Kidney epithelial cell (primary cell): Measurements from ENCODE around the gene ITPKB. TPM values are rescaled to one million over a fixed set of nuclear protein-coding genes. Genes with fewer than 3 reads are reported as not detected.
A peak's percentile ranks its signal among the peaks of the same experiment; 100 is the strongest.

ENCODE experiments used
- DNase-seq: peaks from one replicate; pipeline ENCODE4 v3.0.0-alpha.2; 2010; ENCODE audit warnings: low read depth
- H3K27me3 ChIP-seq: 2 replicates; pipeline ENCODE4 v1.6.0; 2011; ENCODE audit warnings: low read length; ENCODE audit not compliant: control insufficient read depth, insufficient read depth
- H3K36me3 ChIP-seq: 2 replicates; pipeline ENCODE4 v1.5.1; 2011; ENCODE audit warnings: low read length; ENCODE audit not compliant: control insufficient read depth, insufficient read depth
- H3K4me3 ChIP-seq: 2 replicates; pipeline ENCODE4 v1.5.1; 2011; ENCODE audit warnings: low read depth, mild to moderate bottlenecking, control low read depth, low read length
- total RNA-seq: library from RNA; depleted of rRNA; stranded (reverse); fragments of >200 nt; gene quantifications from 2 replicates; pipeline ENCODE4 v1.2.3, GENCODE V29; 2015
- TF ChIP-seq, protein P1 (sequence below): IDR thresholded peaks from 2 replicates; pipeline ENCODE4 v1.5.1; 2011; ENCODE audit warnings: mild to moderate bottlenecking, moderate library complexity, low read length, control low read depth, inconsistent platforms; ENCODE audit not compliant: insufficient read depth, poor library complexity, severe bottlenecking

ITPKB gene
- total RNA-seq, 1 donor from 2014 or later = 11.7 TPM

GRCh38 chr1:226635456-226635941 is 103.6 kb downstream of the ITPKB start:
- Histone ChIP-seq H3K27me3 (no peaks in the 10 kb centered on the region), H3K4me3 (no peak overlapping the region), H3K36me3 (no peaks in the 10 kb centered on the region)
- no peak for DNase-seq
- TF ChIP-seq, protein P1, sequence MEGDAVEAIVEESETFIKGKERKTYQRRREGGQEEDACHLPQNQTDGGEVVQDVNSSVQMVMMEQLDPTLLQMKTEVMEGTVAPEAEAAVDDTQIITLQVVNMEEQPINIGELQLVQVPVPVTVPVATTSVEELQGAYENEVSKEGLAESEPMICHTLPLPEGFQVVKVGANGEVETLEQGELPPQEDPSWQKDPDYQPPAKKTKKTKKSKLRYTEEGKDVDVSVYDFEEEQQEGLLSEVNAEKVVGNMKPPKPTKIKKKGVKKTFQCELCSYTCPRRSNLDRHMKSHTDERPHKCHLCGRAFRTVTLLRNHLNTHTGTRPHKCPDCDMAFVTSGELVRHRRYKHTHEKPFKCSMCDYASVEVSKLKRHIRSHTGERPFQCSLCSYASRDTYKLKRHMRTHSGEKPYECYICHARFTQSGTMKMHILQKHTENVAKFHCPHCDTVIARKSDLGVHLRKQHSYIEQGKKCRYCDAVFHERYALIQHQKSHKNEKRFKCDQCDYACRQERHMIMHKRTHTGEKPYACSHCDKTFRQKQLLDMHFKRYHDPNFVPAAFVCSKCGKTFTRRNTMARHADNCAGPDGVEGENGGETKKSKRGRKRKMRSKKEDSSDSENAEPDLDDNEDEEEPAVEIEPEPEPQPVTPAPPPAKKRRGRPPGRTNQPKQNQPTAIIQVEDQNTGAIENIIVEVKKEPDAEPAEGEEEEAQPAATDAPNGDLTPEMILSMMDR = no peak

DNA sequence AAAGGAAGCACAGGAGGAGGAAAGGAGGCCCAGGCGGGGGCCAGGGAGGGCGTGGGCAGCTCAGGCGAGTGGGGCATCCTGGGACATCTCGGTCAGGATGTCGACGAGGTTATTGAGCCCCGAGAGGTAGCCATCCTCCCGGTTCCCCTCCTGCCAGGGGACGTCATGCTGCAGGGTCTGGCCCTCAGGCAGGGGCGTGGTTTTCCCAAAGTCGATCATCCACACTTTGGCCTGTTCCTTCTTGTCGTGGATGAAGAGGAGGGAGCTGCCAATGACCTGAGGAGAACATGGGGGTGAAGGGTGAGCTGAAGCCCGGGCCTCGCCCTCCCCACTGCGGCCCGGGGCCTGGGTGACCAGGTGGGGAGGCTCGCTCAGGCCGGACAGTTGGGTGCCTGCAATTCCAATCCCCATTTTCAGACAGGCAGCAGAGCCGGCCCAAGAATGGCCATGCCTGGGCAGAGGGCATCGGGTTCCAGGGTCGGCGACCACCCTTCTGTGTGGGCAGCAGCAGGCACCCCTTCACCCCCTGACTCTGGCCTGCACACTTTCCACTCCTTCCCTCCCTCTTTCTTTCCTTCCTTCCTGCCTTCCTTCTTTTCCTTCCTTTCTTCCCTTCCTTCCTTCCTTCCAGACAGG is 104.4 kb downstream of the ITPKB start:
- TF ChIP-seq, protein P1 = no peak
- no peak for DNase-seq
- H3K27me3 ChIP-seq = no peaks in the 10 kb centered on the region

DNA sequence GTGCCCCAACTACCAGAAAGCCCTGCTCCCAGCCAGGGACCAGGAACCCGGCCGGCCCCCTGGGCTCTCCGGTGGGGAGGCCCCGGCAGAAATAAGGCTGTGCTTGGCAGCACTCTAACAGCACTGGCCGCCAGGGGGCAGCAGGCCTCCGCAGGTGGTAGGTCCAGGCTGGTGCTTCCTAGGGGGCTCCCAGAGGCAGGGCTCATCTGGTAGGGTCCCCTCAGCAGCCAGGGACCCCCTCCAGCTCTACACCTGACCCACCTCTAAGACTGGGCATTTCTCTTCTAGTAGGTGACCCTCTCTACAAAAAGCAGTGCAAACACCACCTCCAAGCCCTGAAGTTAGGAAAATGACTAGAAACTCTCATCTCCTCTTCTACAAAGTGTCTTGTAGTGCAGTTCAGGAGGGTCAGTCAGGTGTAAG is 104.9 kb downstream of the ITPKB start:
- H3K4me3 ChIP-seq = no peak overlapping the region
- TF ChIP-seq, protein P1 = peak; percentile 95
- H3K27me3 ChIP-seq = no peaks in the 10 kb centered on the region
- no peak for DNase-seq
- no peaks in the 10 kb centered on the region for H3K36me3 ChIP-seq

More for the DNA sequence above, 104.4 kb downstream of the ITPKB start:
- H3K36me3 ChIP-seq = no peaks in the 10 kb centered on the region
- H3K4me3 ChIP-seq = no peak overlapping the region

DNA sequence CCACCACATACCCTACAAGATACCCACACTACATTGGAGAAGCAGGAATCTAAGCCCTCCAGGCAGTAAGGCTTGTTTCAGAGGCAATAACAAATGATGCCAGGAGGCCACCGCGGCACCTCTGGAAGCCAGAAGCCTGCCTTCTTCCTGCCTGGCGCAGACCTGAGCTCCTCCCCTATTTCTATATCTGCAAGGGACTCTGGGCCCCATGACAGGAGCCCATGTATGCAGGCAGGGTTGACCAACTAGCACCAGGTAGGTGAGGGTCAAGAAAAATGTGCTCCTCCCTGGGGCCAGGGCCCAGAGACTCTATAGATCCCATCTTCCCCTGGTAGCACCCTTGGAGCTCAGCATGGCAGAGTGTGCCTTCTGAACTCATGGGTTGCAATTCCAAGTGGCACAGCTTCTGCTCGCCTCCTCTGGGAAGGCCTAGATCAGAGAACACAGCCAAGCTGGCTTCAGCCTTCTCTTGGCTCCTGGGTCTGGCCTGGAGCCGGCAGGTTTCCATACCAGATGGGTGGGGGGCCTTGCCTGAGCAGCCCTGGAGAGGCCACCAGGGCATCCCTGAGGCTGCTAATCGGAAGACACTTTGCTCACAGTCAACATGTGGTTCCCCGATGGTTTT is 105.4 kb downstream of the ITPKB start:
- Histone ChIP-seq H3K4me3 (no peak overlapping the region), H3K36me3 (no peaks in the 10 kb centered on the region), H3K27me3 (no peaks in the 10 kb centered on the region)
- TF ChIP-seq, protein P1 = no peak
- DNase-seq = no peak

DNA sequence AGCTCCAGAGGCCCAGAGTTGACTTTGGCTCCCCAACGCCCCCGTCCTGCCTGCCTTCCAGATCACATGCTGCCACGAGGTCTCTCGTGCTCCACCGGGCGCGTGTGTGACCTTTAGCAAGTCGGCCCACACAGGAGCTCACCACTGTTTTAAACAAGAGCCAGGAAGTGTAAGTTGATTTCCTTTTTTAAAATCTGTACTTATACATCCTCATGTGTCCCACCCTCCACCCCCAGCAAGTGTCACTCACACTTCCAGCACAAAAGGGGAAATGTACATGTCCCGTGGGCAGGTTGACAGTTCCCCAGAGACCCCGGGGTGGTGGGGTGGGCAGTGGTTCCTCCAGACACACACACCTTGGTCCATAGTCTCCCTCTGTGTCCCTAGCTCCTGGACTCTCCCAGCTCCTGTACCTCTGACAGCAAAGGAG is 106.1 kb downstream of the ITPKB start:
- TF ChIP-seq, protein P1 = no peak
- DNase-seq = no peak
- Histone ChIP-seq H3K27me3 (no peaks in the 10 kb centered on the region), H3K36me3 (no peaks in the 10 kb centered on the region), H3K4me3 (no peak overlapping the region)
